Panc1 (cell line): ENCODE data around the gene PNMA1. TPM values are rescaled to one million over a fixed set of nuclear protein-coding genes. Genes with fewer than 3 reads are reported as not detected.

Experiments used
- ATAC-seq: fragments of 200-7000 bp; cut with Tn5 transposase; 2 replicates; pipeline ENCODE4 v1.9.1; 2020; ENCODE audit warnings: mild to moderate bottlenecking, moderate library complexity
- BruUV-seq: library from RNA; stranded (reverse); fragments of 400-500 nt; replicated peaks from 2 replicates; lab custom pipeline; 2021; lab: Mats Ljungman, UMichigan
- CTCF ChIA-PET: fragments of 300-600 bp; sonication (Branson Sonifier 250); formaldehyde crosslinking; loops from one replicate; lab custom pipeline; 2022; ENCODE audit warnings: antibody characterized with exemption; lab: Charles Lee
- POLR2A ChIA-PET: fragments of 300-600 bp; sonication (Branson Sonifier 250); formaldehyde crosslinking; loops from one replicate; lab custom pipeline; 2022; ENCODE audit warnings: antibody characterized with exemption; lab: Charles Lee
- DNase-seq: peaks from one replicate; pipeline ENCODE4 v3.0.0-alpha.2; 2010; ENCODE audit warnings: low read depth, low spot score
- H3K27ac ChIP-seq: 2 replicates; pipeline ENCODE4 v1.5.1; 2011; ENCODE audit warnings: mild to moderate bottlenecking, low read length, inconsistent platforms
- H3K27me3 ChIP-seq: fragments of 200-500 bp; sonication (Bioruptor generic); 2 replicates; pipeline ENCODE4 v1.6.0; 2014; ENCODE audit warnings: low read length, inconsistent platforms; ENCODE audit not compliant: control insufficient read depth, insufficient read depth
- H3K36me3 ChIP-seq: fragments of 200-500 bp; sonication (Bioruptor generic); 2 replicates; pipeline ENCODE4 v1.5.1; 2014; ENCODE audit warnings: inconsistent platforms, mild to moderate bottlenecking, low read length, moderate library complexity; ENCODE audit not compliant: control insufficient read depth, insufficient read depth
- H3K4me1 ChIP-seq: 2 replicates; pipeline ENCODE4 v1.5.1; 2011; ENCODE audit warnings: inconsistent platforms, mild to moderate bottlenecking, low read length, moderate library complexity; ENCODE audit not compliant: control insufficient read depth, insufficient read depth
- H3K4me3 ChIP-seq, 2 experiments: 2 replicates each; pipeline ENCODE4 v1.5.1; 2011 to 2012; ENCODE audit warnings: low read depth in 2 of 2, low read length in 2 of 2, mild to moderate bottlenecking in 2 of 2, inconsistent platforms in 1 of 2, moderate library complexity in 1 of 2
- H3K9me3 ChIP-seq: fragments of 200-500 bp; sonication (Bioruptor generic); 2 replicates; pipeline ENCODE4 v1.5.1; 2014; ENCODE audit warnings: low read depth, mild to moderate bottlenecking, inconsistent platforms, low read length, moderate library complexity; ENCODE audit not compliant: control insufficient read depth, insufficient read depth
- CTCF ChIP-seq: fragments of 450-650 bp; IDR thresholded peaks from 2 replicates; pipeline ENCODE4 v1.5.1; 2017; ENCODE audit warnings: mild to moderate bottlenecking
- POLR2AphosphoS5 ChIP-seq: IDR thresholded peaks from 2 replicates; pipeline ENCODE4 v1.6.1; 2012; ENCODE audit warnings: mild to moderate bottlenecking, low read depth, low read length, moderate library complexity
- REST ChIP-seq, 2 experiments: IDR thresholded peaks; 2 replicates each; pipeline ENCODE4 v1.6.1; 2011 to 2012; ENCODE audit warnings: low read depth in 2 of 2, control low read depth in 1 of 2, low read length in 1 of 2, mild to moderate bottlenecking in 1 of 2, moderate library complexity in 1 of 2; ENCODE audit not compliant: insufficient read depth in 1 of 2
- SIN3A ChIP-seq: IDR thresholded peaks from 2 replicates; pipeline ENCODE4 v1.6.1; 2012; ENCODE audit warnings: low read depth, mild to moderate bottlenecking, low read length, moderate library complexity, borderline replicate concordance; ENCODE audit not compliant: insufficient read depth
- TCF7L2 ChIP-seq: IDR thresholded peaks from 2 replicates; pipeline ENCODE4 v1.6.1; 2011; ENCODE audit warnings: mild to moderate bottlenecking, low read depth, low read length, inconsistent platforms
- in situ Hi-C: cut with HindIII; loops from 2 replicates; pipeline ENCODE4 v1.10.0; 2016; ENCODE audit warnings: low sequenced_read_pairs, low pct_unique_long_range_greater_than_20kb
- intact Hi-C: fragments of 100-400 bp; cut with micrococcal nuclease; formaldehyde crosslinking; loops from one replicate; pipeline ENCODE4 v1.10.0; 2022; ENCODE audit not compliant: unreplicated experiment
- total RNA-seq: library from RNA; stranded (reverse); gene quantifications from one replicate; pipeline ENCODE4 v1.2.1, GENCODE V29; 2021; ENCODE audit not compliant: unreplicated experiment

PNMA1 gene
- total RNA-seq, 1 experiment from 2014 or later = 49.7 TPM

- CTCF ChIA-PET = interaction anchor here (0.7 kb wide), 1 partner anchor 878 kb away, joined by 3 read pairs; no protein-coding TSS in a partner anchor
Observed at GRCh38 chr14:73685328-73685727, 28.9 kb downstream of the PNMA1 start.

GRCh38 chr14:73684627-73685026, 29.6 kb downstream of the PNMA1 start:
- TF ChIP-seq SIN3A (no peak), TCF7L2 (no peak), POLR2AphosphoS5 (no peak), CTCF (no peak), REST (IDR thresholded peaks at IDR 0.05; ENCODE audit: insufficient read depth in 1 of 2, low read depth in 2 of 2, low read length in 1 of 2) (no peak)
- Histone ChIP-seq H3K36me3 (no peaks in the 10 kb centered on the region; the same call in 1 of the 2 replicates), H3K27me3 (no peaks in the 10 kb centered on the region), H3K9me3 (no peaks in the 10 kb centered on the region), H3K27ac (no peak overlapping the region), H3K4me1 (no peaks in the 10 kb centered on the region), H3K4me3 (no peak overlapping the region)
- DNase-seq = no peak
- ATAC-seq = no peak
- in situ Hi-C loops = no loop called here
- BruUV-seq = no TSS peak
- ChIA-PET POLR2A (interaction anchor here (0.6 kb wide), 1 partner anchor 38 kb away, joined by 8 read pairs; no protein-coding TSS in a partner anchor), CTCF (interaction anchor here (0.7 kb wide), 1 partner anchor 879 kb away, joined by 3 read pairs; no protein-coding TSS in a partner anchor)
- intact Hi-C loops = no loop called here

More at GRCh38 chr14:73685328-73685727, 28.9 kb downstream of the PNMA1 start:
- Histone ChIP-seq H3K27ac (no peak overlapping the region), H3K4me3 (no peak overlapping the region), H3K4me1 (no peaks in the 10 kb centered on the region), H3K27me3 (no peaks in the 10 kb centered on the region), H3K36me3 (no peaks in the 10 kb centered on the region; the same call in 1 of the 2 replicates), H3K9me3 (no peaks in the 10 kb centered on the region)
- in situ Hi-C loops (no loop called here), intact Hi-C loops (no loop called here)
- DNase-seq (no peak), ATAC-seq (no peak)
- no peak for TF ChIP-seq POLR2AphosphoS5
- no peak for TF ChIP-seq TCF7L2
- TF ChIP-seq REST (IDR thresholded peaks at IDR 0.05; ENCODE audit: insufficient read depth in 1 of 2, low read depth in 2 of 2, low read length in 1 of 2) = no peak
- TF ChIP-seq CTCF = no peak
- TF ChIP-seq SIN3A = no peak
- no TSS peak for BruUV-seq
- POLR2A ChIA-PET = no interaction called here
